ENCODE measurements around the gene ADAMTS2. TPM values are rescaled to one million over a fixed set of nuclear protein-coding genes. Genes with fewer than 3 reads are reported as not detected.

ADAMTS2 gene
- total RNA-seq, 1 experiment from 2014 or later: not detected

DNA sequence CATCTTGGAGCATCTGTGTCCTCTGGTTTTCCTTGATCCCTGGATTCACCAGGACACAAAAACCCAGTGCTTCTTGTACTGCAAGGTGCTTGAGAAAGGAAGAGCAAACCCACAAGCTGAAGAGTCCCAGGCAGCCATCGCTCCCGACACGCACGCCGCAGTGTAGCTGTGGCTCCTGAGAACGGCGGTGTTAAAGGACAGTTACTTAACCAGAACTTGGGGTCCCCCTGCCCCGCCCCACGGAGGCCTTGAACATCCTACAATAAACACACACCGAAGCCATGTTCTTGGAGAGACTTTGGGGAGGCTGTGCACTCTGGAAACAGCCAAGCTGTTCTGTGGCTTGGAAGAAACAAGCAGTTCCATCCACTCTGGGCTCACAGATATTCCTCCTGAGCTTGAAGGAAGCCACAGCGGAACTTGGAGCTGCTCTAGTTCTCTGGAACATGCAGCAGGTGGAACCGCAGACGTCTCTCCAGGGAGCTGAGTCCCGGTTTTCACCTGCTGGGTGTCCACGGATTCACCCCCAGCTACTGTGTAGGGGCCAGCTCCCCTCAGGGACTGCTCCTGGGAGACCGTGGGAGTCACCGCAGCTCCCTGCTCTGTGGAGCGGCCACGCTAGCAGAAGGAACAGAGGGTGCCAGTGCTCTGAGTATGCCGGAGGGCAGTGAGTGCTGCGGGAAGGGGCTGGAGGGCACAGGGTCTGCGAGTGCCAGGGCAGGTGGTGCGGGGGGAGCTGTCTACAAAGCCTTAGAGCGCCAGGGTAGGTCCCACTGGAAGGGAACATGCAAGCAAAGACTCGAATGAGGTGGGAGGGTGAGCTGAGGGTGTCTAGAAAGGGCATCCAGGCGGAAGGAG lies 107.3 kb downstream of the ADAMTS2 start:
- no peak for DNase-seq
- H3K9me3 ChIP-seq (replicated peaks): no peaks in the 10 kb centered on the region
- no peaks in the 10 kb centered on the region for H3K4me1 ChIP-seq
- H3K27me3 ChIP-seq: no peaks in the 10 kb centered on the region
- no peaks in the 10 kb centered on the region for H3K36me3 ChIP-seq
- no peak overlapping the region for H3K4me3 ChIP-seq
- H3K27ac ChIP-seq: no peak overlapping the region

GRCh38 chr5:179235416-179236400 lies 109.6 kb downstream of the ADAMTS2 start:
- Histone ChIP-seq H3K4me3 (no peak overlapping the region), H3K4me1 (no peaks in the 10 kb centered on the region), H3K36me3 (no peaks in the 10 kb centered on the region), H3K27ac (no peak overlapping the region), H3K27me3 (no peaks in the 10 kb centered on the region), H3K9me3 (replicated peaks) (no peaks in the 10 kb centered on the region)
- DNase-seq: no peak

GRCh38 chr5:179234563-179235135 lies 110.6 kb downstream of the ADAMTS2 start:
- DNase-seq: no peak
- Histone ChIP-seq H3K36me3 (no peaks in the 10 kb centered on the region), H3K9me3 (replicated peaks) (no peaks in the 10 kb centered on the region), H3K27me3 (no peaks in the 10 kb centered on the region), H3K4me3 (no peak overlapping the region), H3K4me1 (no peaks in the 10 kb centered on the region), H3K27ac (no peak overlapping the region)

- DNase-seq: no peak
- H3K4me1 ChIP-seq: no peaks in the 10 kb centered on the region
- H3K4me3 ChIP-seq: no peak overlapping the region
- H3K27ac ChIP-seq: no peak overlapping the region
- no peaks in the 10 kb centered on the region for H3K27me3 ChIP-seq
- no peaks in the 10 kb centered on the region for H3K9me3 ChIP-seq (replicated peaks)
- no peaks in the 10 kb centered on the region for H3K36me3 ChIP-seq
These were observed 111.2 kb downstream of the ADAMTS2 start for GRCh38 chr5:179233909-179234562.

DNA sequence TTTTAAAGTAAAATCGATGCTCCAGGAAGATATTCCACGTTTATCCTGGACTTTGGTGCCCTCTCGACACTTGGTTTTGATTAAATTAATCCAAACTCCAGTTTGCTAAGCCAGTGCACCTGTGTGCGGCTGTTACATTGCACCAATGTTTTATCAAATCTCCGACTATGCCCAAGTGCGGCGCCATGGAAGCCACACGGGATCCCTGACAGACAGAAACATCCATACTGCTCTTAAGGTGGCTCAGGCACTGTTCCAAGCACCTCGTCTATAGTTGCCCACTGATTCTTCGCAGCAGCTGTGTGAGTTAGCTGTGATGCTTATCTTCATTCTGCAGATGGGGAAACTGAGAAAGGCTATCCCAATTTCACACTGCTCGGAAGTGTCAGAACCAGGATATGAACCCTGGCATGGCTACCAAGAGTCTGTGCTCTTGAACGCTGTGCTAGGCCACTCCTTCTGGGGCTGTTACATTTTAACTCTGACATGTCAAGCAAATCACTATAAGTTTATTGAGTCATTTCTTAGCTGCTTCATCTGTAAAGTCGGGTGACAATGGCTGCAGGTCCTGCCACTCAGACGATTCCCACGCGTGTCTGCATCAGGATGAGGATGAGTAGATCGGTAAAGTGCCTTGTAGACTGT lies 113.0 kb downstream of the ADAMTS2 start:
- no peak overlapping the region for H3K27ac ChIP-seq
- no peak overlapping the region for H3K4me3 ChIP-seq
- H3K9me3 ChIP-seq (replicated peaks): no peaks in the 10 kb centered on the region
- no peaks in the 10 kb centered on the region for H3K36me3 ChIP-seq
- no peak for DNase-seq
- no peaks in the 10 kb centered on the region for H3K27me3 ChIP-seq
- H3K4me1 ChIP-seq: no peaks in the 10 kb centered on the region

DNA sequence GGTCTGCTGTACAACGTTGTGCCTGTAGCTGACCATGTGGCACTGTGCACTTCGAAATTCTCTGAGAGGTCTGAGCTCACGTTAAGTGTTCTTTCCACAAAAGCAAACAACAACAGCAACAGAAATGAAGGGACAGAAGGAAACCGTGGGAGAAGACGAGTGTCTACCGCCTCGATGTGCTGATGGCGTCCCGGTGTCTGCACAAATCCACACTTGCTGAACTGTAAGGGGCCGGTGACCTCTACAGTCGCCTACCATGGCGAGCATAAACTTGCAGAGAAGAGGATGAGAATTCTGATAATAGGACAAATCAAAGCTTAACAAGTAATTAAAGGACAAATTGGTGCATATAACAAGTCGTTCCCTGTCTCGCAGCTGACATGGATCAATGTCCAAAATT lies 114.0 kb downstream of the ADAMTS2 start:
- Histone ChIP-seq H3K36me3 (no peaks in the 10 kb centered on the region), H3K4me1 (no peaks in the 10 kb centered on the region), H3K27ac (no peak overlapping the region), H3K9me3 (replicated peaks) (no peaks in the 10 kb centered on the region), H3K4me3 (no peak overlapping the region), H3K27me3 (no peaks in the 10 kb centered on the region)
- no peak for DNase-seq

GRCh38 chr5:179230061-179230461 lies 115.2 kb downstream of the ADAMTS2 start:
- Histone ChIP-seq H3K27me3 (no peaks in the 10 kb centered on the region), H3K4me3 (no peak overlapping the region), H3K27ac (no peak overlapping the region), H3K36me3 (no peaks in the 10 kb centered on the region), H3K4me1 (no peaks in the 10 kb centered on the region), H3K9me3 (replicated peaks) (no peaks in the 10 kb centered on the region)
- DNase-seq: no peak

- no peaks in the 10 kb centered on the region for H3K4me1 ChIP-seq
- no peak overlapping the region for H3K4me3 ChIP-seq
- H3K27me3 ChIP-seq: no peaks in the 10 kb centered on the region
- H3K36me3 ChIP-seq: no peaks in the 10 kb centered on the region
- no peak overlapping the region for H3K27ac ChIP-seq
- H3K9me3 ChIP-seq (replicated peaks): no peaks in the 10 kb centered on the region
- no peak for DNase-seq
These were observed 115.9 kb downstream of the ADAMTS2 start for GRCh38 chr5:179229331-179229831.

- Histone ChIP-seq H3K27ac (no peak overlapping the region), H3K4me1 (no peaks in the 10 kb centered on the region), H3K9me3 (replicated peaks) (no peaks in the 10 kb centered on the region), H3K27me3 (no peaks in the 10 kb centered on the region), H3K36me3 (no peaks in the 10 kb centered on the region), H3K4me3 (no peak overlapping the region)
- DNase-seq: no peak
These were observed 116.7 kb downstream of the ADAMTS2 start for GRCh38 chr5:179228341-179229121.

GRCh38 chr5:179227580-179228311 lies 117.5 kb downstream of the ADAMTS2 start:
- no peaks in the 10 kb centered on the region for H3K36me3 ChIP-seq
- H3K27ac ChIP-seq: no peak overlapping the region
- no peaks in the 10 kb centered on the region for H3K27me3 ChIP-seq
- no peaks in the 10 kb centered on the region for H3K4me1 ChIP-seq
- no peak overlapping the region for H3K4me3 ChIP-seq
- no peaks in the 10 kb centered on the region for H3K9me3 ChIP-seq (replicated peaks)
- no peak for DNase-seq

GRCh38 chr5:179227229-179227579 lies 118.1 kb downstream of the ADAMTS2 start:
- Histone ChIP-seq H3K27ac (no peak overlapping the region), H3K9me3 (replicated peaks) (no peaks in the 10 kb centered on the region), H3K4me1 (no peaks in the 10 kb centered on the region), H3K4me3 (no peak overlapping the region), H3K36me3 (no peaks in the 10 kb centered on the region), H3K27me3 (no peaks in the 10 kb centered on the region)
- no peak for DNase-seq

DNA sequence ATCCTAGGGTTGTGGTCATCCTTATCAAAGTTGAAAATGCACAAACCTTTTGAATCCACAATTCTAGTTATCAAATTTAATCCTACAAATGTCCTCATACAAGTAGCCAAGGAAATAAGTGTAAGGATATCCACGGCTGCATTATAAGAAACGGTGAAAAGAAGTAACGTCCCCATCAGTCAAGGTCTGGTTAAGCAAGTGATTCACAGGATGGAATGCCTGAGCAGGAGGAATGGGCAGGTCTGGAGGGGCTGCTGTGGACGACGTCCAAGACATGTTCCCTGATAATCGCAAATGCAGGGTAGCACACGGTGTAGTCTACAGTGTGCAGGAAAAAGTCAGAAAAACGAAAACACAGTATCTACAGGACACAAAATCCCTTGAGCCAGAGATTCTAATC lies 118.6 kb downstream of the ADAMTS2 start:
- no peak for DNase-seq
- H3K27me3 ChIP-seq: no peaks in the 10 kb centered on the region

DNA sequence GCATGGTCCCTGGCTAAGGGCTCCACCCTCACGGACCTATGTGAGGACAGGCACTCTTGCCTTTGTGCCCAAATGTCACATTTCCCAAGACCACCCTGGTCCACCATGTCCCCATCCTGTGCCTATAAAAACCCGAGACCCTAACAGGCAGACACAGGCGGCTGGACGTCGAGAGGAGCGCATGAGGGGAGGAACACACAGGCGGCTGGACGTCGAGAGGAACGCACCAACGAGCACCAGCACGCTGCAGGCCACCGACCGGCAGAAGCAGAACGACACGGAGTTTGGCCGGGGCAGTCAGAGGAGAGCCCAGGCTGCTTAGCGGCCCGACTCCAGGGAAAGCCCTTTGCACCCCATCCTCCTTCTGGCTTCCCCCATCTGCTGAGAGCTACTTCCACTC lies 119.9 kb downstream of the ADAMTS2 start:
- H3K9me3 ChIP-seq (replicated peaks): no peaks in the 10 kb centered on the region
- H3K4me1 ChIP-seq: no peaks in the 10 kb centered on the region
- no peak for DNase-seq
- no peak overlapping the region for H3K27ac ChIP-seq
- no peak overlapping the region for H3K4me3 ChIP-seq
- no peaks in the 10 kb centered on the region for H3K36me3 ChIP-seq
- H3K27me3 ChIP-seq: no peaks in the 10 kb centered on the region

More for the DNA sequence above, 118.6 kb downstream of the ADAMTS2 start:
- Histone ChIP-seq H3K27ac (no peak overlapping the region), H3K4me1 (no peaks in the 10 kb centered on the region), H3K9me3 (replicated peaks) (no peaks in the 10 kb centered on the region), H3K4me3 (no peak overlapping the region), H3K36me3 (no peaks in the 10 kb centered on the region)
